A549 (cell line): Measurements from ENCODE around the gene GYS1. TPM values are rescaled to one million over a fixed set of nuclear protein-coding genes. Genes with fewer than 3 reads are reported as not detected.
A peak's percentile ranks its signal among the peaks of the same experiment; 100 is the strongest.

Source experiments
- ATAC-seq, 2 experiments: fragments of 200-7000 bp in 1 of 2; fragments of >200 bp in 1 of 2; cut with Nextera tagmentation in 1 of 2; cut with Tn5 transposase in 1 of 2; 3 replicates each; pipeline versions ENCODE4 v1.8.0 to v1.9.1; 2018 to 2020; ENCODE audit warnings: mild to moderate bottlenecking in 1 of 2, moderate library complexity in 1 of 2
- CTCF ChIA-PET: fragments of 300-600 bp; sonication (Branson Sonifier 250); formaldehyde crosslinking; extraction: SDS; loops from one replicate; lab custom pipeline; 2021; ENCODE audit warnings: antibody characterized with exemption, inconsistent platforms; lab: Yijun Ruan, JAX
- POLR2A ChIA-PET: fragments of 350-600 bp; formaldehyde crosslinking; extraction: SDS; loops from one replicate; lab custom pipeline; 2021; ENCODE audit warnings: antibody characterized with exemption, inconsistent platforms; lab: Yijun Ruan, JAX
- DNase-seq, 2 experiments: peaks; one replicate each; pipeline versions ENCODE4 v3.0.0 to v3.0.0-alpha.2; 2011 to 2016; ENCODE audit warnings: low read depth in 1 of 2, low spot score in 1 of 2
- FAIRE-seq: peaks from 2 replicates; lab custom pipeline; 2011; peaks lifted over from hg19 to GRCh38; lab: Jason Lieb, UNC
- H3K27ac ChIP-seq, 2 experiments: fragments of >200 bp; sonication (Bioruptor Twin); formaldehyde crosslinking; 3 replicates each; pipeline ENCODE4 v1.5.1; 2016 to 2017
- H3K4me1 ChIP-seq: fragments of >200 bp; sonication (Bioruptor Twin); formaldehyde crosslinking; 3 replicates; pipeline ENCODE4 v1.6.1; 2016
- H3K4me2 ChIP-seq: fragments of >200 bp; sonication (Bioruptor Twin); formaldehyde crosslinking; 3 replicates; pipeline ENCODE4 v1.6.1; 2016
- H3K4me3 ChIP-seq: fragments of >200 bp; sonication (Bioruptor Twin); formaldehyde crosslinking; 3 replicates; pipeline ENCODE4 v1.5.1; 2016
- H3K9me3 ChIP-seq: fragments of >200 bp; sonication (Bioruptor Twin); formaldehyde crosslinking; 3 replicates; pipeline ENCODE4 v1.6.1; 2016
- CEBPB ChIP-seq, 2 experiments: fragments of >200 bp in 1 of 2; sonication (Bioruptor Twin) in 1 of 2; formaldehyde crosslinking in 1 of 2; IDR thresholded peaks; 2 replicates each; pipeline ENCODE4 v1.6.1; 2012 to 2016
- CHD2 ChIP-seq: fragments of 150-350 bp; IDR thresholded peaks from 2 replicates; pipeline ENCODE4 v1.6.1; 2014; ENCODE audit warnings: low read length; ENCODE audit not compliant: partially characterized antibody
- EP300 ChIP-seq, 2 experiments: fragments of >200 bp; sonication (Bioruptor Twin); formaldehyde crosslinking; IDR thresholded peaks; 2 replicates in 1 of 2; 3 replicates in 1 of 2; pipeline ENCODE4 v1.6.1; 2016 to 2017
- ESRRA ChIP-seq: fragments of 150-350 bp; IDR thresholded peaks from 2 replicates; pipeline ENCODE4 v1.6.1; 2014; ENCODE audit warnings: mild to moderate bottlenecking, low read length, borderline replicate concordance
- GATA3 ChIP-seq: IDR thresholded peaks from 2 replicates; pipeline ENCODE4 v1.6.1; 2012; ENCODE audit warnings: borderline replicate concordance
- KDM1A ChIP-seq: fragments of 200-600 bp; sonication (generic); IDR thresholded peaks from 2 replicates; pipeline ENCODE4 v1.6.1; 2016; ENCODE audit warnings: low read depth, mild to moderate bottlenecking
- MAFK ChIP-seq: fragments of 450-650 bp; IDR thresholded peaks from 2 replicates; pipeline ENCODE4 v1.6.1; 2014; ENCODE audit not compliant: partially characterized antibody
- NR3C1 ChIP-seq: fragments of >200 bp; sonication (Bioruptor Twin); formaldehyde crosslinking; IDR thresholded peaks from 3 replicates; pipeline ENCODE4 v1.6.1; 2017
- PHF8 ChIP-seq: fragments of 200-600 bp; sonication (generic); IDR thresholded peaks from 2 replicates; pipeline ENCODE4 v1.6.1; 2016; ENCODE audit warnings: low read depth, mild to moderate bottlenecking, antibody characterized with exemption, moderate library complexity, borderline replicate concordance
- POLR2A ChIP-seq: IDR thresholded peaks from 2 replicates; pipeline ENCODE4 v1.6.1; 2012; ENCODE audit warnings: mild to moderate bottlenecking, low read length
- POLR2AphosphoS2 ChIP-seq: conservative IDR thresholded peaks from 2 replicates; pipeline ENCODE4 v1.6.1; 2012; ENCODE audit warnings: low read length, improper control_type of control experiment, inconsistent platforms
- RARB ChIP-seq: fragments of 250-450 bp; sonication (Bioruptor Pico); IDR thresholded peaks from 2 replicates; pipeline ENCODE4 v1.8.0; 2021; ENCODE audit warnings: mild to moderate bottlenecking, moderate library complexity
- RCOR1 ChIP-seq: fragments of 150-350 bp; IDR thresholded peaks from 2 replicates; pipeline ENCODE4 v1.6.1; 2014; ENCODE audit warnings: antibody characterized with exemption, low read length, low read depth
- TP53 ChIP-seq: fragments of 250-450 bp; sonication (Bioruptor Pico); IDR thresholded peaks from 2 replicates; pipeline ENCODE4 v1.5.0; 2021; ENCODE audit warnings: mild to moderate bottlenecking, moderate library complexity
- ZNF302 ChIP-seq: fragments of 250-450 bp; sonication (Bioruptor Pico); IDR thresholded peaks from 2 replicates; pipeline ENCODE4 v1.9.0; 2021; ENCODE audit warnings: inconsistent platforms, mild to moderate bottlenecking, moderate library complexity
- ZSCAN20 ChIP-seq: fragments of 250-450 bp; sonication (Bioruptor Pico); IDR thresholded peaks from 2 replicates; pipeline ENCODE4 v1.8.0; 2022; ENCODE audit warnings: mild to moderate bottlenecking, moderate library complexity
- WGBS: methylation state at CpG from one replicate; pipeline ENCODE4 v1.1.6; 2017; ENCODE audit errors: missing lambda C conversion rate; 5-methylcytosine and 5-hydroxymethylcytosine counted together
- polyA plus RNA-seq, 4 experiments: library from polyadenylated mRNA; depleted of rRNA in 3 of 4; stranded (reverse); fragments of >200 nt; fragmentation: RNase III in 1 of 4; extraction: RNeasy Plus Mini Kit Qiagen cat#74134 plus additional on column Dnase treatment in 1 of 4; gene quantifications; 2 replicates in 3 of 4; 3 replicates in 1 of 4; pipeline ENCODE4 v1.2.3, GENCODE V29; 2011 to 2017
- TF ChIP-seq, protein P1 (sequence below): fragments of 250-450 bp; sonication (Bioruptor Pico); IDR thresholded peaks from 2 replicates; pipeline ENCODE4 v1.5.0; 2021; ENCODE audit warnings: mild to moderate bottlenecking, moderate library complexity, borderline replicate concordance
- TF ChIP-seq, protein P2 (sequence below): fragments of 450-650 bp; IDR thresholded peaks from 2 replicates; pipeline ENCODE4 v1.6.1; 2014; ENCODE audit warnings: antibody characterized with exemption
- TF ChIP-seq, protein P3 (sequence below): fragments of >200 bp; sonication (Bioruptor Twin); formaldehyde crosslinking; IDR thresholded peaks from 3 replicates; pipeline ENCODE4 v1.6.1; 2016
- TF ChIP-seq, protein P4 (sequence below): IDR thresholded peaks from 2 replicates; pipeline ENCODE4 v1.6.1; 2012

Gene GYS1
- polyA plus RNA-seq, 2 of the 4 experiments (the other 2 are of a cell fraction), result 10.3 to 24.8 TPM

DNA sequence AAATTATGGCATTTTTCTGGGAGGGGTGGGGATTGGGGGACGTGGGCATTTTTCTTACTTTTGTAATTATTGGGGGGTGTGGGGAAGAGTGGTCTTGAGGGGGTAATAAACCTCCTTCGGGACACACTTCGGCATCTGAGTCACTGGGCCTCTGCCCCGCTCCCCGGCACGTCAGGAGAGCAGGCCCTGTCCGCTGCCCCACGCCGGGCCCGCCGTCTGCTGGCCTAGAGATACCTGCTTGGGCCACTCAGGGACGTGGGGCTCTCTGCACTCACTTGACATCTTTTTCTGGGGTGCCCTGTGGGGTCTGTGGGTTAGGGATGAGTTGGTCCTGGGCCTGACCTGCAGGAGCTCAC is 31.5 kb downstream of the GYS1 start:
- CTCF ChIA-PET, result interaction anchor here (0.8 to 5.4 kb wide), 8 partner anchors 9 to 316 kb away, joined by 3 to 39 read pairs (median 4); partner anchors contain the start of genes GYS1, NUCB1 and RUVBL2
- Histone ChIP-seq H3K4me2 (peak overlapping the region; percentile 80), H3K4me3 (no peak overlapping the region), H3K9me3 (no peaks in the 10 kb centered on the region), H3K4me1 (peaks cover 45% of the 10 kb centered on the region), H3K27ac (peak overlapping the region; percentile 92 to 96)
- TF ChIP-seq MAFK (no peak), KDM1A (no peak), POLR2AphosphoS2 (0 out of 2 replicates have a peak, but pooled peaks have one; percentile 17), PHF8 (no peak), ESRRA (no peak), NR3C1 (no peak), ZNF302 (CRISPR knock-in tag) (no peak), EP300 (IDR thresholded peaks at IDR 0.05) (0 out of 5 replicates have a peak, but pooled peaks of 1 of the 2 experiments have one; percentile 11), TP53 (CRISPR knock-in tag) (no peak), GATA3 (peak; percentile 14; the same call in 1 of the 2 replicates)
- POLR2A ChIA-PET, result interaction anchor here (0.6 to 1.6 kb wide), 9 partner anchors 9 to 316 kb away, joined by 3 to 18 read pairs (median 5); partner anchors contain the start of genes NUCB1, PPP1R15A and RUVBL2
- WGBS, result 84% methylated on average over 12 of the region's 12 CpGs
- FAIRE-seq, result no peak
- no peak for DNase-seq
- no peak for ATAC-seq

DNA sequence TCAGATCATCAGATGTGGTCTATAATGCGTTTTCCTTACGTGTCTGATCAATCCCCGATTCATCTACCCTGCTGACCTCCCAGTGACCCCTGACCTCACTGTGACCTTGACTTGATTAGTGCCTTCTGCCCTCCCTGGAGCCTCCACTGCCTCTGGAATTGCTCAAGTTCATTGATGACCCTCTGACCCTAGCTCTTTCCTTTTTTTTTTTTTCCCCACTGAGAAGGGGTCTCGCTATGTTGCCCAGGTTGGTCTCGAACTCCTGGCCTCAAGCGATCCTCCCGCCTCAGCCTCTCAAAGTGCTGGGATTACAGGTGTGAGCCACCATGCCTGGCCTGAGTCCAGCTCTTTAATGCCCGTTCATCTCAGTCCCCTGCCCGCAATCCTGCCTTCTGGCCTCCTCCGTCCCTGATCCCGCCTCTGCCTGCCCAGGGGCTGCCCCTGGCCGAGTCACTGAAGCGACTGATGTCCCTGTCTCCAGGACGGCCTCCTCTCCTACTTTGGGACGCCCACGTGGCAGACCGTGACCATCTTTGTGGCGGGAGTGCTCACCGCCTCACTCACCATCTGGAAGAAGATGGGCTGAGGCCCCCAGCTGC is 32.0 kb downstream of the GYS1 start:
- ATAC-seq, result no peak
- ChIA-PET POLR2A (interaction anchor here (0.6 to 1.6 kb wide), 9 partner anchors 9 to 316 kb away, joined by 3 to 18 read pairs (median 5); partner anchors contain the start of genes NUCB1 and PPP1R15A), CTCF (interaction anchor here (0.6 to 5.4 kb wide), 9 partner anchors 10 to 316 kb away, joined by 3 to 39 read pairs (median 3); partner anchors contain the start of genes GYS1 and RUVBL2)
- H3K4me2 ChIP-seq, result peak overlapping the region; percentile 80; the same call in 2 of the 3 replicates
- DNase-seq, result peak in 1 of 2 experiments; percentile 57
- H3K27ac ChIP-seq, result peak overlapping the region; percentile 92 to 96; a peak in 5 of 6 replicates
- WGBS, result 82% methylated on average over 19 of the region's 19 CpGs
- H3K4me1 ChIP-seq, result peaks cover 48% of the 10 kb centered on the region
- no peaks in the 10 kb centered on the region for H3K9me3 ChIP-seq
- FAIRE-seq, result no peak
- no peak for TF ChIP-seq CEBPB (IDR thresholded peaks at IDR 0.05)
- no peak for TF ChIP-seq CHD2
- TF ChIP-seq MAFK, result no peak
- TF ChIP-seq RCOR1, result no peak
- TF ChIP-seq, protein P1, sequence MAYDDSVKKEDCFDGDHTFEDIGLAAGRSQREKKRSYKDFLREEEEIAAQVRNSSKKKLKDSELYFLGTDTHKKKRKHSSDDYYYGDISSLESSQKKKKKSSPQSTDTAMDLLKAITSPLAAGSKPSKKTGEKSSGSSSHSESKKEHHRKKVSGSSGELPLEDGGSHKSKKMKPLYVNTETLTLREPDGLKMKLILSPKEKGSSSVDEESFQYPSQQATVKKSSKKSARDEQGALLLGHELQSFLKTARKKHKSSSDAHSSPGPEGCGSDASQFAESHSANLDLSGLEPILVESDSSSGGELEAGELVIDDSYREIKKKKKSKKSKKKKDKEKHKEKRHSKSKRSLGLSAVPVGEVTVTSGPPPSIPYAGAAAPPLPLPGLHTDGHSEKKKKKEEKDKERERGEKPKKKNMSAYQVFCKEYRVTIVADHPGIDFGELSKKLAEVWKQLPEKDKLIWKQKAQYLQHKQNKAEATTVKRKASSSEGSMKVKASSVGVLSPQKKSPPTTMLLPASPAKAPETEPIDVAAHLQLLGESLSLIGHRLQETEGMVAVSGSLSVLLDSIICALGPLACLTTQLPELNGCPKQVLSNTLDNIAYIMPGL, result no peak
- TF ChIP-seq RARB (CRISPR knock-in tag), result peak; percentile 77
- TF ChIP-seq, protein P2, sequence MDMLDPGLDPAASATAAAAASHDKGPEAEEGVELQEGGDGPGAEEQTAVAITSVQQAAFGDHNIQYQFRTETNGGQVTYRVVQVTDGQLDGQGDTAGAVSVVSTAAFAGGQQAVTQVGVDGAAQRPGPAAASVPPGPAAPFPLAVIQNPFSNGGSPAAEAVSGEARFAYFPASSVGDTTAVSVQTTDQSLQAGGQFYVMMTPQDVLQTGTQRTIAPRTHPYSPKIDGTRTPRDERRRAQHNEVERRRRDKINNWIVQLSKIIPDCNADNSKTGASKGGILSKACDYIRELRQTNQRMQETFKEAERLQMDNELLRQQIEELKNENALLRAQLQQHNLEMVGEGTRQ, result no peak; the same call in 1 of the 2 replicates
- TF ChIP-seq ZSCAN20 (CRISPR knock-in tag), result no peak
- peak; percentile 5; the same call in 1 of the 2 replicates for TF ChIP-seq POLR2A
- TF ChIP-seq, protein P3, sequence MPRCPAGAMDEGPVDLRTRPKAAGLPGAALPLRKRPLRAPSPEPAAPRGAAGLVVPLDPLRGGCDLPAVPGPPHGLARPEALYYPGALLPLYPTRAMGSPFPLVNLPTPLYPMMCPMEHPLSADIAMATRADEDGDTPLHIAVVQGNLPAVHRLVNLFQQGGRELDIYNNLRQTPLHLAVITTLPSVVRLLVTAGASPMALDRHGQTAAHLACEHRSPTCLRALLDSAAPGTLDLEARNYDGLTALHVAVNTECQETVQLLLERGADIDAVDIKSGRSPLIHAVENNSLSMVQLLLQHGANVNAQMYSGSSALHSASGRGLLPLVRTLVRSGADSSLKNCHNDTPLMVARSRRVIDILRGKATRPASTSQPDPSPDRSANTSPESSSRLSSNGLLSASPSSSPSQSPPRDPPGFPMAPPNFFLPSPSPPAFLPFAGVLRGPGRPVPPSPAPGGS, result no peak
- TF ChIP-seq, protein P4, sequence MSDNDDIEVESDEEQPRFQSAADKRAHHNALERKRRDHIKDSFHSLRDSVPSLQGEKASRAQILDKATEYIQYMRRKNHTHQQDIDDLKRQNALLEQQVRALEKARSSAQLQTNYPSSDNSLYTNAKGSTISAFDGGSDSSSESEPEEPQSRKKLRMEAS, result no peak
- peak; percentile 85; the same call in 1 of the 2 replicates for TF ChIP-seq ESRRA
- no peak overlapping the region for H3K4me3 ChIP-seq
